ENCODE data around the gene MYO3B. TPM values are rescaled to one million over a fixed set of nuclear protein-coding genes. Genes with fewer than 3 reads are reported as not detected.

Gene MYO3B
- polyA plus RNA-seq, 1 of the 3 experiments (the other 2 are of a cell fraction), result not detected

- TF ChIP-seq REST (IDR thresholded peaks at IDR 0.05; ENCODE audit: low read depth, low read length) (no peak), RCOR1 (IDR thresholded peaks at IDR 0.05; ENCODE audit: low read length) (peak; percentile 46; the same call in 1 of the 2 replicates), NFIC (IDR thresholded peaks at IDR 0.05; ENCODE audit: borderline replicate concordance) (peak; percentile 34; the same call in 1 of the 2 replicates), CTCF (IDR thresholded peaks at IDR 0.05) (no peak), SIN3A (IDR thresholded peaks at IDR 0.05; ENCODE audit: borderline replicate concordance, low read depth, low read length) (no peak), JUND (IDR thresholded peaks at IDR 0.05) (no peak)
These were observed 22.8 kb upstream of the MYO3B start (continued) for GRCh38 chr2:170155022-170155722.

GRCh38 chr2:170155723-170156253 lies 22.2 kb upstream of the MYO3B start:
- H4K20me1 ChIP-seq (ENCODE audit: insufficient read depth), result no peaks in the 10 kb centered on the region
- H3F3A ChIP-seq (replicated peaks; ENCODE audit: insufficient read depth), result no peaks in the 10 kb centered on the region
- H2AFZ ChIP-seq (ENCODE audit: low read depth), result peak overlapping the region; percentile 89; the same call in 1 of the 2 replicates
- TF ChIP-seq EZH2phosphoT487 (IDR thresholded peaks at IDR 0.05; ENCODE audit: borderline replicate concordance, low read depth) (no peak), USF1 (IDR thresholded peaks at IDR 0.05; ENCODE audit: borderline replicate concordance, low read depth) (no peak), RXRA (IDR thresholded peaks at IDR 0.05; ENCODE audit: borderline replicate concordance, low read depth) (no peak), RFX5 (IDR thresholded peaks at IDR 0.05; ENCODE audit: low read length) (no peak), FOXJ3 (CRISPR knock-in tag; IDR thresholded peaks at IDR 0.05) (no peak), PBX3 (IDR thresholded peaks at IDR 0.05) (no peak), ELF1 (IDR thresholded peaks at IDR 0.05) (no peak), USF2 (IDR thresholded peaks at IDR 0.05; ENCODE audit: borderline replicate concordance, low read depth, low read length) (no peak), YY1 (IDR thresholded peaks at IDR 0.05; ENCODE audit: low read depth) (no peak), MEF2A (IDR thresholded peaks at IDR 0.05; ENCODE audit: borderline replicate concordance, low read depth) (no peak), RCOR1 (IDR thresholded peaks at IDR 0.05; ENCODE audit: low read length) (no peak), TEAD4 (IDR thresholded peaks at IDR 0.05; ENCODE audit: borderline replicate concordance, insufficient read depth) (no peak), POLR2AphosphoS5 (IDR thresholded peaks at IDR 0.05; ENCODE audit: low read depth, low read length) (no peak), GATA2 (CRISPR knock-in tag; IDR thresholded peaks at IDR 0.05) (no peak), TAF1 (IDR thresholded peaks at IDR 0.05; ENCODE audit: borderline replicate concordance, low read depth, low read length) (no peak), NFIC (IDR thresholded peaks at IDR 0.05; ENCODE audit: borderline replicate concordance) (no peak), SIN3A (IDR thresholded peaks at IDR 0.05; ENCODE audit: borderline replicate concordance, low read depth, low read length) (no peak)
- DNase-seq, result no peak
- no peak overlapping the region for H3K9ac ChIP-seq
- CTCF ChIA-PET, result interaction anchor here (0.7 to 1.5 kb wide), 7 partner anchors 11 to 1044 kb away, joined by 3 to 6 read pairs (median 3); no protein-coding TSS in a partner anchor
- POLR2A ChIA-PET, result interaction anchor here (0.6 kb wide), 1 partner anchor 1668 kb away, joined by 3 read pairs; no protein-coding TSS in a partner anchor
- peaks cover 9 to 28% of the 10 kb centered on the region in 2 experiments; a peak in 3 of 4 replicates for H3K4me1 ChIP-seq (ENCODE audit: control insufficient read depth in 1 of 2, insufficient read depth in 2 of 2, low read depth in 1 of 2, low read length in 1 of 2)
- H3K4me2 ChIP-seq, result no peak overlapping the region
- H3K4me3 ChIP-seq (ENCODE audit: low read depth in 2 of 2, low read length in 1 of 2), result no peak overlapping the region
- WGBS (ENCODE audit: low lambda C conversion rate), result 89% methylated on average over 7 of the region's 7 CpGs
- no peaks in the 10 kb centered on the region for H3K36me3 ChIP-seq (replicated peaks in 1 of 2; ENCODE audit: control insufficient read depth in 1 of 2, insufficient read depth in 2 of 2, low read length in 1 of 2)
- no peaks in the 10 kb centered on the region for H3K27me3 ChIP-seq (ENCODE audit: insufficient read depth)
- H3K79me2 ChIP-seq (ENCODE audit: insufficient read depth), result no peaks in the 10 kb centered on the region
- H3K27ac ChIP-seq (ENCODE audit: low read depth in 2 of 2, low read length in 1 of 2), result peak overlapping the region in 1 of 2 experiments; percentile 3; a peak in 2 of 4 replicates
- H3K9me3 ChIP-seq, result no peaks in the 10 kb centered on the region
- H3K9me2 ChIP-seq, result no peaks in the 10 kb centered on the region

Measured in SK-N-SH (cell line).